ENCODE data around the gene C2orf72.
"Not testable (repeated sequence)": the region's sequence is repeated elsewhere in the genome, so short reads cannot be mapped to it uniquely, and the experiment has no call there.

The C2orf72 gene

DNA sequence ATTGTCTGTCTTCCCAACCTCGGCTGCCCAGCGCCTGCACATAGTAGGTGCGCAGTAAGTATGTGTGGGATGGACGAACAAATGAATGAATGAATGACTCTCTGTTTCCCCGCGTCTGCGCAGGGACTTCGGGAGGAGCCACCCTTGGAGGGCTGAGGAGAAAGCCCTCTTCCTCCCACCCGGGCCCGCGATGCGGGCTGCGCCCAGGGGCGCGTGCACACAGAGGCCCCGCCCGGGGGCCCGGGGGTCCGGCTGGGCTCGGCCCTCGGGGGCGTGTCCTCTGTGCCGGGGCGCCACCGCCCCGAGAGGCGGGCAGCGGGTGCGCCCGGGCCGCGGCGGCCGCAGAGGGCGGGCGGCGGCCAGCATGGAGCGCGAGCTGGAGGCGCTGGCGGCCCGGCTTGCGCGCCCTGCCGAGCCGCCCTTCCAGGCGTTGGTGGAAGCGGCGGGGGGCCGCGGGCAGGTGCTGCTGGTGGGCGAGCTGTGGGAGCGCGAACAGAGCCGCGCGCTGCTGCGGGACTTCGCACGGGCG lies at the start of gene C2orf72:
Gene C2orf72, plus strand, starts transcription at position 322 of the 529 bp plus-strand sequence. Its CDS starts 43 bp downstream, at position 365.
- no peak for DNase-seq

DNA sequence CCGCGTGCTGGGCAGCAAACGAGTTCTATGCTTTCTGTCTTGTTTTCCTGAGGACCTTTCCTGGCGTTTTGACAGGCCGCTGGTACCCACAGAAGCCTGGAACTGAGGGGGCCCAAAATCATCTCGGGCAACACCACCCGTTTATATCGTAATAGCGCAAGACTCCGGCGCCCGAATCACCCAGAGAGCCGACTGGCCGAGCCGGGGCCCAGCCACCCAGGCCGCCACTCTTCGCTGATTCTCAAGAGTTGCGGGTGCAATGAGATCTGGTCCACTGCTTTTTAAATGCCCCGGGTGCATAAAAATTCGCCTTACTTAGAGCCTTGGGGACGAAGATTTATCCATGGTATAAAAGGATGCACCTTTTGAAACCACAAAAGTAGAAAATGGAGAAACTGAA lies 47.6 kb upstream of the C2orf72 start:
- DNase-seq: no peak

DNA sequence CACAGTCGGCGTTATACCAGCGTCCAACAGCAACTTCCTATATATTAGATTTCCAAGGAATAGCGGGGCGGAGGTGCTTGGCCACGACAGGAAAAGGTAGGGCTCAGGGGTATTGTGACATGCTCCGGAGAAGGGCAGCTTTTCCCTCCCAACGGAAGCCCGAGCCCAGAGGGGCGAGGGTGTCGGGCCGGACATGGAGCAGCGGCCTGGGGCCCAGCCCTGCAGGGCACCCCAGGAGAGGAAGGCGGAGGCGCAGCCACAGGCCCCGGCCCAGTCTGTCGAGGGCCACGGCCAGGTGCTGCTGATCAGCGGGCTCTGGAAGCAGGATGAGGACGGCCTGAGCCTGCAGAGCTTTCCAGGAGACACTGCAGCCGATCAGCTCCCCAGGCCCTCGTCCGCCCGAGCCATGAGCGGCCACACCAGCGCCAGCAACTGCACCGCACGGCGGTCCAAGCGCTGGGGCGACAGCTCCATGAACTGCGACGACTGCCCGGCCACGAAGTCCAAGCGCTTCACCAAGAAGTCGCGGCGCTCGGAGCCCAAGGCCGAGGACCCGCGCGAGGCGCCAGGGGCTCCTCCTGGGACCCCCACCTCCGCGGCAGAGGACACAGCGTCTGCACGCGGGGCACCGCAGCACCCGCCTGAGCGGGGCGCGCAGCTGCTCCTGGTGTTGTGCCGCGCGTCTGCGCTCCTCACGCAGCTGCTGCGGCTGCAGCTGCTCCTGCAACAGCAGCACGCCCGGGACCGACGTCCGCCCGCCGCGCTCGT lies 47.0 kb upstream of the C2orf72 start:
- no peak for DNase-seq

DNA sequence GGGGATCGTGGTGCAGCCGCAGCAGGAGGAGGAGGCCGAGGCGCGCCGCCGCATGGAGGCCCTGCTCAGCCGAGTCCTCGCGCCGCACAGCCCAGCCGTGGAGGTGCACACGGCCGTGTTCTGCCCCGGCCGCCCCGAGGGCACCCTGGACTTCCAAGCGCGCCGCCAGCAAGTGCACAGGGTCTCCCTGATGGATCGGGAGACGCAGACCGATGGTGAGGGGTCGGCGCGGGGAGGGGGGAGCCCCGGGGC lies 46.5 kb upstream of the C2orf72 start:
- DNase-seq: no peak

DNA sequence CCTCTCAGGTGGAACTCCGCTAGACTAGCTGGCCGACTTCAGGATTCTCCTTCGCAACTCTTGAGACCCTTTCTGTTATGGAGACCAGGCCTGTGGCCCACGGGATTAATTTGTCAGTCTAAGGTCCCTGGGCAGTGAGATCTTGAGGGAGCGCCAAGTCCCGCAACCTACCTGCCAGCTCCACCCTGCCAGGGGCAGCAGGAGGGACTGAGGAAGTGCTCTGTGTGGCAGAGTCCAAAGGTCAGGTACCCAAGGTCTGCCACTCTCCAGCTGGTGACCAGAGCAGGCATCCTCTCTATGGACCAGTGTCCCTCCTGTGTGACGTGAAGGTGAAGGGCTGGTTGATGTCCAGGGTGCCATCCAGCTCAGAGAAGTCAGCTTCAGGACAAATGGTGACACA lies 45.7 kb upstream of the C2orf72 start:
- DNase-seq: no peak

DNA sequence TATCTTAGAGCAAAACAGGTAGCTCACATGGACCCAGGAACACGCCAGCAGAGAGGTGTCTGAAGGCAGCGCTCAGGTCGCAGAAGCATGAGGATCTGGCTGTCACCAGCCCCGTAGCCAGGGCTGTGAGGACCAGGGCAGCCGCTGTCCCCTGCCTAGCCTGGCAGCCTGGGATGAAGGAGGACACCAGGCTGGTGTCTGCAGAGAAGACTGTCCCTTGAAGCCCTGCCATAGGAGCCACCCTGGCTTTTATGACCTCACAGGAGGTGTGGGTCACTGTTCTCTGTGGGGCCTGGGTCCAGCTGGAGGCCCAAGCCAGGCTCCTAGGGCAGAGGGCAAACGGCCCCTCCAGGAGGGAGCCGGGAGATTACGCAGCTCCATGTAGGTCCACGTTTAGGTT lies 41.5 kb upstream of the C2orf72 start, which contains the start of gene SPATA3:
Gene SPATA3, plus strand, starts transcription at position 301 of the 400 bp plus-strand sequence. CDS start 113 bp downstream, outside the sequence.
- DNase-seq: no peak

DNA sequence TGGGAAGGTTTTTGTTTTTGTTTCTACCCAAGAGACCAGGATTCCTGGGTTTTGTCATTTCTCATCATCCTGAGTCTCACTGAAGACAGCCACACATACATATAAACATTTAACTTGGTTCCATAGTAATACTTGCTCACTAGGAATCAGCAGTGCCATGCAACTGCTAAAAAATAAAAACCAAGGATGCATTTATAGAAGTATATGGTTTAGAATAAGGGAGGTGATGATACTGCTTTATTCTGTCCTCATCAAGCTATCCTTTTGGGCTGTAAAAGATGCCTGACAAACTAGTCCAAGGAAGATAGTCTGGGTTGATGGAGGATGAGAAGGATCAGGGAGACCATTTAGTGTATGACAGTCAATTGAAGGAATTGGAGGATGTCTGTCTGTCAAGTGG lies 40.7 kb upstream of the C2orf72 start:
- no peak for DNase-seq

DNA sequence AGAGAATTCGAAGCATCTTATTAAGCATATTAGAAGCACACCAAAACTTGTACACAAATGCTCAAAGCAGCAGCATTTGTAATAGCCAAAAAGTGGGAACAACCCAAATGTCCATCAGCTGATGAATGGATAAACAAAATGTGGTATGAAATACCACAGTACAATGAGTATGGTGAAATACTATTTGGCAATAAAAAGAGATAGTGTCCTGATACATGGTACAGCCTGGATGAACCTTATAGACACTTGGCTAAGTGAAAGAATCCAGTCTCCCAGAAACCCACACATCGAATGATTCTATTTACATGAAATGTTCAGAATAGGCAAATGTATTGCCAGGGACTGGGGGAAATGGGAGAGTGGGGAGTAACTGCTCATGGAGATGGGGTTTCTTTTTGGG lies 38.4 kb upstream of the C2orf72 start:
- DNase-seq: no peak

DNA sequence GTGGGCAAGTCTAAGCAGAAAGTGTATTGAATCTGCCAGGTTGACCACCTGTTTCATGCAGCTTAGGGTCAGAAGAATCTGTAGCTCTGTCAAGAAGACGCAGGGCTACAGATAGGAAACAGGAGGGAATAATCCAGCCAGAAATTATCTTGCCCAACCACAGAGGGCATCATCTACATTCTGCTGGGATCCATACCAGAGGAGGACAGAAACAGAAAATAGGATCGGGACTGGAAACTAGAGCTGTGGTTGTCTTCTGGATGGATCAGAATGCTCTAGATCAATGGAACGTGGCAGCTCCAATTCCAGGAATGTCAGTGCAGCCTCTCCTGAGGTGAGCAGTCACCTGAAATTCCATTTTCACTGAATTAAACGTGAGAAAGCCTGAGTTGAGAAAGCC lies 37.8 kb upstream of the C2orf72 start:
- DNase-seq: no peak

DNA sequence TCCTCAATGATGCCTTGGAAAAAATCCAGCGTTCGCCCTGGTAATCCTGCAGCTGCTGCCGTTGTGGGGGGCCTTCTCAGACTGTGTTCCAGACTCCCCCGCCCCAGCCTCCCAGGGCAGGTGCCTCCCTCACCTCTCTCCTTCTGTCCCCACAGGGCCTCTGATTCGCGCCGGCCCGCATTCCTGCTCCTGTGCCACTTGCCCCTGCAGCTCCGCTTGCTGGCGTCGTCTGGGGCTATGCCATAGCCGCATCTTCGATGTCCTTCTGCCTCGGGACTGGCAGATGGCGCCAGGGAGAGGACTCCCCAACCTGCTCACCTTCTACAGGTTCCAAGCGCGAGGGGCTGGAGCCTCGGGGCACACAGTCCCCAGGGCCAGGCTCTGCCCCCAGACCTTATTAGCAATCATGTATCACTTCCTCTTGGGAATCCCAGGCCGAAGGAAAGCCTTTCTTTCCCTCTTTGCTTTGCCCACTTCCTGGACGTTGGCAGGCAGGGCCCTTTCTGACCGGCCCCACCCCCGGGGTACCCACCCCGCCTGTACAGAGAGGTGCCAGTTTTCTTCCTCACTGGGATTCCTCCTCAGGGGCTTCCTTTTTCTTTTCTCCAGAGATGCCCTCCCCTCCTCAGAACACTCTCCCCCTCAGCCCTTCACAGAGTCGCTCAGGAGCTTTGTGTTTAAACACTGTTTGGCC lies 37.0 kb upstream of the C2orf72 start:
- no peak for DNase-seq

DNA sequence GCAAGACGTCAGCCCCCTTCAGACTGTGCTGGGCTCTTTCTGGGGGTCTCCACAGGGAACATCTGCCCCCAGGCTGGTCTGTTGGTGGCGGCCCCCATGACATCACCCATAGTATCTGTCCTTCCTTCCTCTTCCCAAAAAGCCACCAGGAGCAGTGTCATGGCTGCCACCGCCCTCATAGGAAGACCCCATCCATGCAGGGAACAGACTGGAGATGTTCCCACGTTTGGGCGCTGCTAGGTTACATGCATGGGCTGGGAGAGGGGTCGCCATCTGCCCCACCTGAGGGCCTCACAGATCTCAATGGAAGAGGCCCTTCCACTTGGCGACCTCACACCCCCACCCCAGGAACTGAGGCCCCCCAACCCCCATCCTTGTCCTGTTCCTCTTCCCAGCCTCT lies 36.3 kb upstream of the C2orf72 start:
- DNase-seq: no peak

DNA sequence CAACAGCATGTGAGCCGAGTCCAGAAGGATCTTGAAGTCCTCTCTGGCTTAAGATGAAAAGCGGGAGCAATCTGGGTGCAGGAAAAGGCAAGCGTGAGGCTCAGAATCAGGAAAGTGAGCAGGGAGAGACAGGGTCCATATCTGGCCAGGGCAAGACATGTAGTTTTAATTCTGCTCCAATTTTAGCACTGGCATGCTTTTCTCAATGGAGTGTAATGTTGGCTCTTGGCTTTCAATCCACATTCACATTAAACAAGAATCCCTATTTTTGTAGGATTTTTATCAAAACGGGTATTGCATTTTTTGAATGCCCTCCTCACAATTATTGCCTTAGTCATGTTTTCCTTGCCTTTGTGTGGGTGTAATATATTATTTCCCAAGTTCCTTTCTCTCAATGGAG lies 35.4 kb upstream of the C2orf72 start:
- DNase-seq: no peak

DNA sequence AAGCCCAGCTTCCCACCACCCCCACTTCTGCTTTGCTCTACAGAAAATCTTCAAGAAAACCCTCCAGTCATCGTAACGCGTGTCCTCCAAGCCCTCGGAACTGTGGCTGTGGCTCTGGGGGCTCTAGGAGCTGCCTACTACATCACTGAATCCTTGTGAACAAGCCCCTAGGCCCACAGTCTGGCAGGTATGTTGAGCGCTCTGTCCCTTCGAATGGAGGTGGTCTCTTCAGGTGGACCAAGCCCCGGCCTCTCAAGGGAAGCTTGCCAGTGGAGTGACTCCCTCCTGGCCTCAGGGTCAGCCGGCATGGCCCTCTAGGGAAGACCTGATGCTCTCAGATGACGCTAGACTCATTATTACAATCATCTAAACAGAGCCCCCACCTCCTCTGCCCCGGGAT lies 34.7 kb upstream of the C2orf72 start:
- DNase-seq: no peak

DNA sequence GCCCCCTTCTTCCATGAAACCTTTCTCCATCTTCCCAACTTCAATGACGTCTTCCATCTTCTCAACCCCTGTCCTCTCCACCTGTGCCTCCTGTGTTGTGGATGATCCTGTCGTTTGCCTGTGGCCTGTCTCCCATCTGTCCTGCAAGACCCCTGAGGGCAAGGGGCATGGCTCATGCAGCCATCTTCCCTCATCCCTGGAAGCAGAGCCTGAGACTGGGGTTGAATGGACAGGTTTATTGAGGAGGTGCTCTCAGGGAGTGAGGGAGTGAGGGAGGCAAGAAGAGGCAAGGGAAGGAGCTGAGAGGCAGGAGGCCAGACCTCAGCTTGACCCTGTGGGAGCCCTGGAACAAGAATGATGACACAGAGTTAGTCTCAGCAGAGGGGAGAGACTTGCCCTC lies 34.1 kb upstream of the C2orf72 start:
- DNase-seq: no peak

DNA sequence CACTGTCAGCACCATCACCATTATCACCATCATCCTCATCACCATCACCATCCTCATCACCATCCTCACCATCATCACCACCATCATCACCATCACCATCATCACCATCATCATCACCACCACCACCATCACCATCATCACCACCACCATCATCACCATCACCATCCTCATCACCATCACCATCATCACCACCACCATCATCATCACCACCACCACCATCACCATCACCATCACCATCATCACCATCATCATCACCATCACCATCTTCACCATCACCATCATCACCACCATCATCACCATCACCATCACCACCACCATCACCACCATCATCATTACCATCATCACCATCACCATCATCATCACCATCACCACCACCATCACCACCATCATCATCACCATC lies 32.4 kb upstream of the C2orf72 start:
- DNase-seq: not testable (repeated sequence)

DNA sequence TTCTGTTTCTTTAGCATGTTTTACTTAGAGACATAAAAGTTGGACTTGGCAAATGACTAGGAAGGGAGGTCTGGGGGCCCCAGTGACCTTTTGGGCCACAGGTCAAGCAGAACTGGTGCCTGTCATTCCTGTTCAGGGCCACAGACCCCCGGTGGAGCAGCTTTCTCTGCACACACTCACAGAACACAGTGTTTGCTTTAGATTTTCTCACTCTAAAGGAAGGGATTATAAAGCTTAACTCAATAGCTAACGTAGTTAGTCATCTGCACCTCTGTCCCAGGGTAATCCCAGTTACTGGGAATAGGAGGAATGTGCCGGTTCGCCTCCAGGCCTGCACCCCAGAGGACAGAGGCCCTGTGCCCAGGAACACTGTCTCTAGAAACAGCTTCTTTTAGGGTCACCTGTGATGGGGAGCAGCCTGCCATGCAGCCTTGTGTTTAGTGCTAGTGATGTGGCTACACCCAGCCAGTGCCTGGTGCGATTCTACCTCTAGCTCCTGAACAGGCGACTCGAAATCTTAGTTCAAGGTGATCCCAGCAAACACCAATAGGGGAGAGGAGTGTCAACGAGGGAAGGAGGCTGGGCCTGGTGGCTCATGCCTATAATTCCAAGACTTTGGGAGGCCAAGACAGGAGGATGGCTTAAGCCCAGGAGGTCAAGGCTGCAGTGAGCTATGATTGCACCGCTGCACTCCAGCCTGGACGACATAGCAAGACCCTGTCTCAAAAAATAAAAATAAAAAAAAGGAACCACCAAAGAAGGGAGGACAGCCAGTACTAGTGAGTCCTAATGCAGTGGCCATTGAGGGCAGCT lies 29.8 kb upstream of the C2orf72 start:
- peak; percentile 22 for DNase-seq

DNA sequence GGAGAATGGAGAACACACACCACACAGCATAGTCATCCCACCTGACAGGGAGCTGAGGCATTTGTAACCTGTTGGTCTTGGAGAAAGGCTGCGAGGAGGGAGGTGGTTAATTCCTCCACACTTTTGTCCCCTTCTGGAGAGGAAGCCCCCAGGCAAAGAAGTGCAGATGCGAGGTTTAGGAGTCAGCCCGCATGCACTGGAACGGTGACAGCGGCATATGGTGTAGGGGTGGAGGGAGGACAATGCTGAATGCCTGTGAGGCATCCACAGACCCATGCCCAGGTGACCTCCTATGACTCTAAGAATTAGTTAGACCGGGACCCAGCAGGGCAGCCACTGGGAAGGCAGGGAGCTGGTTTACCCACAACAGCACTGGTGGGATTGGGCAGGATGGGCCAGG lies 29.2 kb upstream of the C2orf72 start:
- DNase-seq: no peak

DNA sequence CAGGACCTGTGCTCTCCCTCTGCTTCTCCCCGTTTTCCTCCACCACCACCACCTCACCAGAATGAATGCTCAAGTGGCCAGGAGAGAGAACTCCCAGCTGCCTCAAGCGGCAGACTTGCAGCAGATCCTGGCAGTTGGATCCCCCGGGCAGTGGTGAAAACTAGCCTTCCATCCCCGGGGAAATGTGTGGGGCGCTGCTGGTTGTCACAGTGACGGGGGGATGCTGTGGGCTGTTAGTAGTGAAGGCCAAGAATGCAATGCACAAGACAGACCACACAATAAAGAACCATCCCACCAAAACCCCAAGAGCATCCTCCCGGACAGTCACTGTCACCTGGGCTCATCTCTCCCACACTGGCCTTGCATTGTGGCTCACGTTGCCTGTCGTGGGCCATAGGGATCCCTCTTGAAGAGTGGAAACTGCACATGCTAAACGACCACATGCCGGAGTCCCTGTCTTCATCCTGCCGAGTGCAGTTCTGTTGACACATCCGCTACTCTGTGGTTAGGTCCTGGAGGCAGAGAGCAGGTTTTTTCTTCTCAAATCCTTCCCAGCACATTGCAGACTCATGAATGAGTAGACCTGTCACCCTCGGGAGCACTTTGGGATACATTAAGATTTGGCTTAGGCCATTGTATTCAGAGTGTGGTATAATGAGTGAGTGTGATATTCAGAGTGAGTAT lies 27.9 kb upstream of the C2orf72 start:
- no peak for DNase-seq

DNA sequence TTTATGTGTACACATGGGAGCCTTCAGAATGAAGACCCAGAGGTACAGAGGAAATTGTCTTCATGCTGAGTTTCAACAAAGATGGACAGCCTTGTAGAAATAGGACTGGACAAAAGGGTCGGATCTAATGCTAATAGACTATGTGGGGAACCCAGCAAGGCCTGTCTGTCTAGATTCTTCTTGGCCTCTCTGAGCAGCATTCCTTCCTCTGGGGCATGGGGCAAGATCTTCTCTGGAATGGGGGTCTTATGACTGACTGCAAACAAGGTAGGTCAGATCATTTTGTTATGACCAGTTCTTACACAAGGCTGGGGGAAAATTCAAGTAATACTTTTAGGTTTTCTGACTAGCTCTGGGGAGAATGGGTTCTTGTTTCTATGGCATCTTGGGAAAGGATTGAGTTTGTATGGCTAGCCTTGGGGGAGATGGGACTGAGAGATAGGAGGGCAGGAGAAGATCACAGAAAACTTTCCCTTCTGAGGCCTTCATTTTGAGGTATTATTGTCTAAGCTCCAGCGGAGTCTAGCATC lies 27.1 kb upstream of the C2orf72 start:
- no peak for DNase-seq

DNA sequence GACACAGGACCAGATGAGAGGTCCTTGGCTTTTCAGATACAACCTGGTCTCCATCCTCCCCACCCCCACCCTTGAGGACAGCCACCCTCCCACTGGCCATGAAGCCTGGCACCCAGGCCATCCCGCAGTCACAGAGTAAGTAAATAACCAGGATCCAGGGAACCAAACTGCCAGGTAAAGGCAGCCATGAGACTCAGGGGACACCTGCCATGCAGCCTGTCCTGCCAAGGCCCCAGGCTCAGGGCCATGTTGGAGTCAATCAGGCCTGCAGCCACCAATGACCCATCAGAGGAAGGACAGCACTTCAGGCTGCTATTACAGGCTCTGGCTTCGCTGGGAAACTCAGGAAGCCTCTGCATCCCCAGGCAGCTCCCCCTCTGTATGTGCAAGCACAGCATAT lies 25.8 kb upstream of the C2orf72 start:
- no peak for DNase-seq

DNA sequence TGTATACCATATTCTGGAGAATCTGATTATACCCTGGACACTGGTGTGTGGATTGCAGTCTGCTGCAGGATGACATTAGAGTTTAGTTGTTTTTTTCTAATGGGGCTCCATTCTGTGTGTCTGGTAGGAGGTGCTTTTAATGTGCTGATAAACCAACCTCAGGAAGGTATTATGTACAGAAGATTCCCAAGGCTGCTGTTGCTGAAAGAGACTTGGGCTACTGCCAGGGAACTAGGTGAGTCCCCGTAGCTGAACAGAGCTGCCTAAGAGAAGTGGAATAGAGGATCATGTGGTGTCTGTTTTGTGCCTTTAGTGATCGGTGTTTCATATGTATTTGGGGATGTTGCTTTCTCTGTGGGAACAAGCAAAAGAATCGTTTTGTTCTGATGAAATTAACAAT lies 24.9 kb upstream of the C2orf72 start:
- DNase-seq: no peak

DNA sequence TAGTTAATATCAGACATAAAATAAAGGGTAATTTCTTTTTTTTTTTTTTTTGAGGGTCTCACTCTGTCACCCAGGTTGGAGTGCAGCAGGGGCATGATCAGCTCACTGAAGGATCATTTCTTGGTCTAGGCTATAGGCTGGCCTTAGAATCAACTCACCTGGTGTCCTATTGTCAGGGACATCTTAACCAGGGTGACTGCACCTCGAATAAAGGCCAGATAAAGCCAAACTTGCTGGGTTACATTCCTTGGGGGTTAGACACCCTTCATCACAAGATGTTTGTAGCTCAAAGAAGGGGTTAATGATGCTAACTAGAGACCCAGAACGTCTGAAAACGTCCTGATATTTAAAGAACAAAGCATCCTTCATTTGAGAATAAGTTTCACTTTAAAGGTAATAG lies 23.5 kb upstream of the C2orf72 start:
- DNase-seq: no peak

DNA sequence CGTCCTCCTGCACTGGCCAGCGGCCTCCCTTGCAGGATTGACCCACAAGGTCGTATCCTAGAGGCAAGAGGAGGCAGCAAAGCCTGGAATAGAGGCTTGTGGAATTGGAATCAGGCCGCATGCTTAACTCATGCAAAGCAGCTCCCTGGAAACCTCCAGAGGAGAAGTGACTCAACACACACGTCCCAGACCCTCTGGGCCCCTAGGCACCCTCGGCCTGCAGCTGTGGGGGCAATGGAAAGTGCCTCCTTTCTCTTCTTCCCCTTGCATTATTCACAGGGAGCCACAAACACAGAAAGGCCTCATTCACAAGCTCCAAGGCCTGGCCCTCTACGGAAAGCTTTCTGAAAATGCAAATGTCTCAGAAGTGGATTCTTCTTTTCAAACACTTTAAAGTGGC lies 21.8 kb upstream of the C2orf72 start:
- DNase-seq: no peak
